Measurements from ENCODE around the gene BTAF1.

BTAF1 gene

DNA sequence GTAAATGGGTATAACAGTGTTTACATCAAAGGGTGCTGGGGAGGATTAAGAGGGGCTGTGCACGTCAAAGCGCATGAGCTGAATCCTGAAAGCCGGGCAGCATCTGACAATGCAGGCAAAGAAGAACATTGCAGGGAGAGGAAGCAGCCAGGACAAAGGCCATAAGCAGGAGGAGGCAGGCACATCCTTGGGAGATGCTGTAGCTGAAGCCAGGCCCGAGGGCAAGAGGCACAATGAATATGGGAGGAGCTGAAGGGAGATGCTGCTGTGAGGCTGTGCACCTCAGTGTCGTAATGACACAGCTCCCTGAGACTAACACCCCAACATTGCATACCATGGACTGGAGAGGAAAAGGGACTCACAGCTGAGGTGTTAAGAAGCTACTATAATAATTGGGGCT is 129.2 kb downstream of the BTAF1 start:
- DNase-seq (ENCODE audit: low read depth), result no peak

DNA sequence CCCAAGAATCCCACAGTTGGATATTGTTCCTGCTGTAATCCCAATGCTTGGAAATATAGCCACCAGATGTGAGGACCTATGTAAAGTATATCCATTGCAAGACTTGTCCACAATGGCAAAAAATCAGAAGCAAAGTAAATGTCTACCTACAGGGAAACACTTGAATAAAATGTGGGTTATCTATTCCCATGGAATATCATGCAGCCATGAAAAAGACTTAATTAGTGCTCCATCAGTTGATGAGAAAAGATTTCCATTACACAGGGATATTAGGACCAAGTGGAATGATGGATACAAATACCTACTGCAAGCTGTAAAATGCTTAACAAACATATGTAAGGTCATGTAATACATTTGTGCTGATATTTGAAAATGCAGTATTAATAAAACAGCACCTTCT is 131.2 kb downstream of the BTAF1 start:
- no peak for DNase-seq (ENCODE audit: low read depth)

DNA sequence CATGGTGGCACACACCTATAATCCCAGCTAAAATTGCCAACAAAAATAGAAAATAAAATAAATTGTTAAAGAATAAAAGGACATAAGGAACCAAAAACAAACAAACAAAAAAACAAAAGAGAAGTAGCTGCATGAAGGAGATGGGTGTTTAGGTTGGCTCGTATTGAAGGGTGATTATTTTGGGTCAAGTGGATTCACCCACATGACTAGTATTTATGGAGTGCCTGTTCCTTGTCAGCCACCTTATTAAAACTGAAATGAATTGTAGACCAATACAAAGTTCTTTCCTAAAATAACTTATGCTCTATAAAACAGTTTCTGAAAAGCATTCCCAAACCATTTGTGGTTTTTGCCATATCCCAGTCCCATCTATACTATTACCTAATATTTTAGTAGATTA is 138.7 kb downstream of the BTAF1 start:
- DNase-seq (ENCODE audit: low read depth), result no peak

DNA sequence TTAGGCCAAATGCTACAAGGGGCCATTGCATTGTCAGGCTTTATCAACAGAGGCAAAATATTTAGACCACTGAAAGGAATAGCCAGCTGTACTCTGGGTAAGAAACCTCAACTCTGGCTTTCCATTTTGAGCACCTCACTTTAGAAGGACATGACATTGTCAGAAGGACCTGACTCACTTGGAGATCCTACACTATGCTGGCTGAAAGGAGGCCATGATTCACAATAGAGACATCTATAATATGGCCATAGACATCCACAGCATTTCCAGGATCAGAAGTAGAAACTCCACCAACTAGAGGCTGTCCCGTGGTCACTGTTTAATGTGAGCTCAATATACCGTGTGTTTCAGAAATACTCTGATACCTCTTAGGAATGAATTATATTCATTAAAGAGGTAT is 140.9 kb downstream of the BTAF1 start:
- no peak for DNase-seq (ENCODE audit: low read depth)

DNA sequence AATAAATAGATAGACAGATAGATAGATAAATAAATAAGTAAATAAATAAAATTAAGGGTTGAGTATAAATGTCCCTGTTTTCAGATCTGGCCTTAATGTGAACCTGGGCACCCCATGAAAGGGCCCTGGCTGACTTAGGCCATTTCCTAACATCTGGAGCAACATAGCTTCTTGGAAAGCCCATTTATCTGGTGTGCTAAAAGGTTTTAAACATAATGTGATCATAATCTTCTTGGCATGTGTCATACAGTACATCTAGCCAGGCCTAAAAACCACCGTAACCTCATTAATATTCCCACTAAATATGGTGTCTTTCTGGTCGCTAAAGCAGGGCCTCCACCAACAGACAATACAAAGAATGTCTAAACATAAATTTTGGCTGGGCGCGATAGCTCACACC is 142.8 kb downstream of the BTAF1 start:
- DNase-seq (ENCODE audit: low read depth), result no peak

DNA sequence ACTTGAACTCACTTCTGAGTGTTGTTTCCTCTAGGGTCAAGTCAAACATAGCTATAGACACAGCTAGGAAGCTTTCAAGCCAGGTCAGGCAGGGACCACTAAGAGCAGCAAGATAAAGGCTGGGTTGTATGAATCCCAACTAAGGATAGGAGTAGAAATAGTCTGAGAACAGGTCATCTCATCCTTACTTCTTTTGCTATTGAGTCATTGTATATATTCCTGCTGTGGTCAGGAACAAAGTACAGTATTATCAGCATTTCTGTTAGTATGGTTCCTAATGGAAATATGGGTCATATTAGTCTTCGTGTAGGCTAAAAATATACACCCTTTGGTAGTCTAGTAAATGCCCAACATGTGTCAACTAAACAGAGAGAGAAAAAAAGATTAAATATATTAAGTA is 145.3 kb downstream of the BTAF1 start:
- peak; percentile 73 for DNase-seq (ENCODE audit: low read depth)

DNA sequence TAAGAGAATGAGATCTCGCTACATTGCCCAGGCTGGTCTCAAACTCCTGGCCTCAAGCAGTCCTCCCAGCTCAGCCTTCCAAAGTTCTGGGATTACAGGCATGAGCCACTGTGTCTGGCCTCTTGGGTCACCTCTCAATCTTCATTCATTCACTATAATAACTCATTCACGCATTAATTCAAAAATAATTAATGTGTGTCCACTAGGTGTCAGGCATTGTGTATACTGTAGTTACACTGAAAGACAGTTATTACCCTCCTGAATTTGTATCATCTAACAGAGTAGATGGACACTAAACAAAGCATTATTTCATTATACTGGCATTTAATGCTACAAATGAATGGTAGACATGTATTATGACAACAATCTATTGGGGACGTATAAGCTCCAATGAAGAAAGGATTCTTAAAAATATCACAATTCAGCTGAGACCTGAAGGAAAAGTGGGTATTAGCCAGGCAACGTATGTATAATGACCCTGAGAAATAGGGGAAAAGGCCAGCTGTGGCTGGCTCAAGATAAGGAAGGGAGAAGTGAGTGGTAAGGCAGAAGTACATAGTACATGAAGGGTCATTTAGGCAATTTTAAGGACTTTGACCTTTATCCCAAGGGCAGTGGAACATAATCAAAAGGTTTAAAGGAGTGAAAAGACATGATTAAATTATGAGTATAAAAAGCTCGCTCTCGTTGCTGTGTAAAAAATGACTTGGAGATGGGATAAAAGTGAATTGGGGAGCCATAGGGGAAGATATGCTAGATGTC is 150.7 kb downstream of the BTAF1 start:
- DNase-seq (ENCODE audit: low read depth), result no peak

DNA sequence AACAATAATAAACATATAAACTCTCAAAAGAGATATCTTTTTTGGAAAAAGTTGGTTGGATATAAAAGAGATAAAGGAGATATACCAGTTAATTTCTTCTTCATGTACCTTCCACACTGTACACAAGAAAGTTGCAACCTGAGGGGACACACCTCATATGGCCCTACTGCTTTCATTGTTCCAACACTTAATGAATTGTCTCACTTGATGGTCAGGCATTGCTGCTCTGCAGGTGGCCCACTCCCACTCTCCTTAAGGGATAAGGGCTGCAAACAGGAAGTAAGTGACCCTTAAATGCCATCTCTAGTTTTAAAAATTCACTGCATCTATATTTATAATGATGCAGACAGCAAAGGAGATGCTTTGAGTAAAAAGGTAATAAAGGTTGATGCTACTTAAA is 152.3 kb downstream of the BTAF1 start:
- DNase-seq (ENCODE audit: low read depth), result no peak

DNA sequence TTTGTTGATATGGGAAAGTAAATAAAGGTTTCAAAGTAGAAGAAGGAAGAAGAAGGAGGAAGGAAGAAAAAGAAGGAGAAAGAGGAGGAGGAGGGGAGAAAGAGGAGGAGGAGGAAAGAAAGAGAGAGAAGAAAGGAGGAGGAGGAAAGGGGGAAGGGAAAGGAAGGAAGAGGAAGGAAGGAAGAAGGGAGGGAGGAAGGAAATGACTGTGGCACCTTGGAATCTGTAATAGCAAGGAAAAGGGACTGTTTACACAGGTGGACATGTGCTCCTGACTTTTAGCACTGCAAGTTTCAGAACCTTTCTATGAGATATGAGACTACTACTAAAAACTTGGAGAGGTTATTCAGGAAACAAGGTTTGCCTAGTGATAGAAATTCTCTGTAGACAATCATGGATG is 153.2 kb downstream of the BTAF1 start:
- DNase-seq (ENCODE audit: low read depth), result no peak

DNA sequence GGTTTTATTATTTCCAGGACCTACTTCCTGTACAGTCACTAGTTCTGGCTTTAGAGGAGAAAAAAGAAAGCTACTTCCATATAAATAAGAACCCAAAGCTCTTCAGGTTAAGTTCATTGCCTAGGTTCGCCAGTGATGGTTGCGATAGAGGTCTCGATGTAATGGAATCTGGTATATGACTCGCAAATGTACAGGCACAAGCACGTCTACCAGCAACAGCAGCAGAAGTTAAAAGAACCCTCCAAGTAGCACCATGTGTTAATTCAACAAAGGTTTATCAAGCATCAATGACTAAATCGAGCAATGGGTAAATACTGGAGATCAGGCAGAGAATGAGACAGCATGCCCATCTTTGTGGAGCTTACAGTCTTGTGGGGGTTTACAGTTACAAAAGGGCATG is 155.4 kb downstream of the BTAF1 start:
- no peak for DNase-seq (ENCODE audit: low read depth)
